PC-3 (cell line): Measurements from ENCODE around the gene MPZ. TPM values are rescaled to one million over a fixed set of nuclear protein-coding genes. Genes with fewer than 3 reads are reported as not detected.

Experiments used
- ATAC-seq: fragments of 200-7000 bp; cut with Tn5 transposase; 2 replicates; pipeline ENCODE4 v1.9.1; 2020; ENCODE audit warnings: mild to moderate bottlenecking, moderate library complexity
- BruUV-seq: library from RNA; stranded (reverse); fragments of 400-500 nt; replicated peaks from 2 replicates; lab custom pipeline; 2021; lab: Mats Ljungman, UMichigan
- CTCF ChIA-PET: fragments of 300-600 bp; sonication (Branson Sonifier 250); formaldehyde crosslinking; loops from one replicate; lab custom pipeline; 2022; ENCODE audit warnings: antibody characterized with exemption; lab: Charles Lee
- POLR2A ChIA-PET: fragments of 300-600 bp; sonication (Branson Sonifier 250); formaldehyde crosslinking; loops from one replicate; lab custom pipeline; 2022; ENCODE audit warnings: antibody characterized with exemption; ENCODE audit not compliant: unreplicated experiment; lab: Charles Lee
- DNase-seq: peaks from one replicate; pipeline ENCODE4 v3.0.0-alpha.2; 2015
- H2AFZ ChIP-seq: fragments of 300-600 bp; sonication (generic); 2 replicates; pipeline ENCODE4 v1.6.0; 2016; ENCODE audit warnings: antibody characterized with exemption, low read length
- H3F3A ChIP-seq: fragments of 300-600 bp; sonication (generic); one replicate; pipeline ENCODE4 v1.6.0; 2017; ENCODE audit warnings: antibody characterized with exemption, low read length, control low read depth, mild to moderate bottlenecking; ENCODE audit not compliant: unreplicated experiment
- H3K27ac ChIP-seq: fragments of 300-600 bp; sonication (generic); 2 replicates; pipeline ENCODE4 v1.5.1; 2016; ENCODE audit warnings: mild to moderate bottlenecking, low read length
- H3K27me3 ChIP-seq: fragments of 300-600 bp; sonication (generic); 2 replicates; pipeline ENCODE4 v1.6.1; 2016; ENCODE audit warnings: low read length, mixed read lengths
- H3K36me3 ChIP-seq: fragments of 300-600 bp; sonication (generic); 2 replicates; pipeline ENCODE4 v1.6.1; 2016; ENCODE audit warnings: low read depth, mixed run types, low read length, mixed read lengths
- H3K4me1 ChIP-seq: fragments of 300-600 bp; sonication (generic); 2 replicates; pipeline ENCODE4 v1.5.1; 2016; ENCODE audit warnings: low read length; ENCODE audit not compliant: insufficient read depth
- H3K4me2 ChIP-seq: fragments of 300-600 bp; sonication (generic); 2 replicates; pipeline ENCODE4 v1.6.0; 2016; ENCODE audit warnings: low read length
- H3K4me3 ChIP-seq: fragments of 300-600 bp; sonication (generic); 2 replicates; pipeline ENCODE4 v1.5.1; 2016; ENCODE audit warnings: mild to moderate bottlenecking, low read length, mixed read lengths
- H3K79me2 ChIP-seq: fragments of 300-600 bp; sonication (generic); 2 replicates; pipeline ENCODE4 v1.6.1; 2017; ENCODE audit warnings: low read length, mixed read lengths
- H3K9ac ChIP-seq: fragments of 300-600 bp; sonication (generic); 2 replicates; pipeline ENCODE4 v1.6.0; 2016; ENCODE audit warnings: mild to moderate bottlenecking, low read length
- H3K9me2 ChIP-seq: fragments of 300-600 bp; sonication (generic); replicated peaks from 2 replicates; pipeline ENCODE4 v1.6.1; 2016; ENCODE audit warnings: mixed run types, low read length, mixed read lengths
- H3K9me3 ChIP-seq: fragments of 300-600 bp; sonication (generic); 2 replicates; pipeline ENCODE4 v1.6.1; 2016; ENCODE audit warnings: low read length, mixed read lengths
- H4K20me1 ChIP-seq: fragments of 300-600 bp; sonication (generic); 2 replicates; pipeline ENCODE4 v1.6.1; 2016; ENCODE audit warnings: low read length, mixed read lengths
- CTCF ChIP-seq: fragments of 300-600 bp; sonication (generic); conservative IDR thresholded peaks from 2 replicates; pipeline ENCODE4 v1.5.1; 2017; ENCODE audit warnings: antibody characterized with exemption, low read depth, mild to moderate bottlenecking, low read length
- EZH2 ChIP-seq: fragments of 300-600 bp; sonication (generic); IDR thresholded peaks from one replicate; pipeline ENCODE4 v1.6.1; 2017; ENCODE audit warnings: antibody characterized with exemption, mild to moderate bottlenecking, low read length; ENCODE audit not compliant: unreplicated experiment
- EZH2phosphoT487 ChIP-seq: fragments of 300-600 bp; sonication (generic); IDR thresholded peaks from 2 replicates; pipeline ENCODE4 v1.6.1; 2018; ENCODE audit warnings: mild to moderate bottlenecking, antibody characterized with exemption, low read length, borderline replicate concordance
- intact Hi-C: fragments of 100-400 bp; cut with micrococcal nuclease; formaldehyde crosslinking; loops from 2 replicates; pipeline ENCODE4 v1.9.0; 2023
- total RNA-seq: library from RNA; depleted of rRNA; stranded (reverse); fragments of >200 nt; gene quantifications from 2 replicates; pipeline ENCODE4 v1.2.3, GENCODE V29; 2014

MPZ gene
- total RNA-seq, 1 experiment from 2014 or later = 0.18 TPM

DNA sequence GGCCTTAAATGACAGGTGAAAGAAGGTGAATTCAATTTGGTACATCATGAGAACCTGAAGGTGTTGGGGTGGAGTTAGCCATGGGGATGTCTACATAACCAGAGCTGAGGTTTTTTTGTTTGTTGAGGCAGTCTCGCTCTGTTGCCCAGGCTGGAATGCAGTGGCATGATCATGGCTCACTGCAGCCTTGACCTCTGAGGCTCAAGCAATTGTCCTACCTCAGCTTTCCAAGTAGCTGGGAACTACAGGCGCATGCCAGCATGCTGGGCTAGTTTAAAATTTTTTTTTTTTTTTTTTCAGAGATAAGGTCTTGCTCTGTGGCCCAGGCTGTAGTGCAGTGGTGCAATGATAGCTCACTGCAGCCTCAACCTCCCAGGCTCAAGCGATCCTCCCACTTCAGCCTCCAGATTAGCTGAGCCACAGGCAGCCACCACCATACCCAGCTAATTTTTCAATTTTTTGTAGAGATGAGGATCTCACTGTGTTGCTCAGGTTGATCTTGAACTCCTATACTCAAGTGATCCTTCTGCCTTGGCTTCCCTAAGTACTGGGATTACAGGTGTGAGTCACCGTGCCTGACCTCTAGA lies 1.9 kb upstream of the MPZ start:
- Histone ChIP-seq H3K4me2 (no peak overlapping the region), H3K9ac (no peak overlapping the region), H3K9me3 (no peaks in the 10 kb centered on the region), H3K36me3 (no peaks in the 10 kb centered on the region), H3K79me2 (peaks cover 24% of the 10 kb centered on the region), H2AFZ (no peak overlapping the region), H3K4me3 (no peak overlapping the region), H3K27ac (no peak overlapping the region), H3K9me2 (no peaks in the 10 kb centered on the region), H3F3A (no peaks in the 10 kb centered on the region), H3K4me1 (peaks cover 8% of the 10 kb centered on the region; the same call in 1 of the 2 replicates), H4K20me1 (no peaks in the 10 kb centered on the region), H3K27me3 (no peaks in the 10 kb centered on the region)
- no TSS peak for BruUV-seq
- intact Hi-C loops = no loop called here
- no peak for ATAC-seq
- ChIA-PET CTCF (no interaction called here), POLR2A (no interaction called here)
- TF ChIP-seq CTCF (no peak), EZH2 (no peak), EZH2phosphoT487 (no peak)
- no peak for DNase-seq

DNA sequence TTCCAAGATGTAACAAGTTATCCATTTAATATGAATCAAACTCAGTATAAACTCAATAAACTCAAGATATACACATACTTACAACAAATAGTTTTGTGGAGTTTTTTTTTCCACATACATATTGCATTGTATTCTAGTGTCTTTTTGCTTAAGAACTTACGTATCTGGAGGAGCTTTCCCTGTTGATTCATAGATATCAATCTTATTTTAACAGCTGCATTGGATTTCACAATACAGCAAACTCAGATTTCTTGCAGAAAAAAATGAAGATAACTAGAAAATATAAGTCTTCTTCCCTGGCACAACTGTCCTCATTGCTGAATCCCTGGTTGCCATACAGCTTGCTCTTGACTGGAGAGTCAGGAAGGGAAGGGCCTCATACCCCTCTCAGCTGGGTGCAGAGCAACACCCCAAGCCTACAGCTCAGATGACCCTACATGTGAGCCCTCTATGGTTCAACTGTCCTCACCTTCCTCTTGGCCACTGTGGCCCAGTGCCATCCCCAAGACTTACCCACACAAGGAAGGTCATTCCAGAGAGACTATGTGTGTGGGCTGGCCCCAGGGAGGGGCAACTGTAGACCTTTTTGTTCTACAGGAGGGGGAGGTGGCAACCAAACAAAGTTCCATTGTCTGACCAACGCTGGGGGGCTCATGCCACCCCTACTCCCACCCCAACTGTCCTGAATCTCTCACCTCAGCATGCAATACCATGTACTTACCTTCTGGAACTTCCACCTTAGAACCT lies 1.7 kb downstream of the MPZ start:
- H3K9me3 ChIP-seq = no peaks in the 10 kb centered on the region
- POLR2A ChIA-PET = no interaction called here
- H3K9ac ChIP-seq = no peak overlapping the region
- no peak overlapping the region for H3K4me3 ChIP-seq
- ATAC-seq = no peak
- CTCF ChIA-PET = no interaction called here
- H3F3A ChIP-seq = no peaks in the 10 kb centered on the region
- no TSS peak for BruUV-seq
- H3K4me2 ChIP-seq = no peak overlapping the region
- TF ChIP-seq EZH2 (no peak), CTCF (no peak), EZH2phosphoT487 (no peak)
- intact Hi-C loops = no loop called here
- H3K9me2 ChIP-seq = no peaks in the 10 kb centered on the region
- H2AFZ ChIP-seq = no peak overlapping the region
- H3K27ac ChIP-seq = no peak overlapping the region
- no peaks in the 10 kb centered on the region for H3K4me1 ChIP-seq
- 0 out of 2 replicates have a peak, but pooled peaks cover 4% of the 10 kb centered on the region for H3K27me3 ChIP-seq
- no peaks in the 10 kb centered on the region for H4K20me1 ChIP-seq
- no peaks in the 10 kb centered on the region for H3K36me3 ChIP-seq
- DNase-seq = no peak
- no peaks in the 10 kb centered on the region for H3K79me2 ChIP-seq

- Histone ChIP-seq H3K36me3 (no peaks in the 10 kb centered on the region), H3K27me3 (0 out of 2 replicates have a peak, but pooled peaks cover 4% of the 10 kb centered on the region), H4K20me1 (no peaks in the 10 kb centered on the region), H3K9me3 (no peaks in the 10 kb centered on the region), H3F3A (no peaks in the 10 kb centered on the region), H3K27ac (no peak overlapping the region), H3K4me3 (no peak overlapping the region), H3K9me2 (no peaks in the 10 kb centered on the region), H2AFZ (no peak overlapping the region), H3K79me2 (no peaks in the 10 kb centered on the region), H3K9ac (no peak overlapping the region), H3K4me2 (no peak overlapping the region), H3K4me1 (no peaks in the 10 kb centered on the region)
- TF ChIP-seq EZH2 = no peak
- no peak for TF ChIP-seq EZH2phosphoT487
- no peak for TF ChIP-seq CTCF
- BruUV-seq = no TSS peak
- intact Hi-C loops = no loop called here
- no peak for DNase-seq
- no peak for ATAC-seq
- ChIA-PET CTCF (interaction anchor here (0.6 kb wide), 1 partner anchor 14 kb away, joined by 3 read pairs; no protein-coding TSS in a partner anchor), POLR2A (no interaction called here)
Measured at GRCh38 chr1:161307230-161307768, 2.5 kb downstream of the MPZ start.
